Spleen (tissue), 7 donors: ENCODE data around the gene KLF8.

Experiments used
- CTCF ChIP-seq, 11 experiments: fragments of 200-600 bp in 7 of 11; fragments of 450-650 bp in 4 of 11; sonication (generic) in 4 of 11; IDR thresholded peaks in 8 of 11; conservative IDR thresholded peaks in 3 of 11; 1 replicate in 7 of 11; 2 replicates in 4 of 11; pipeline versions ENCODE4 v1.4.0 to v1.8.0; 2016 to 2021; ENCODE audit warnings: antibody characterized with exemption in 11 of 11, inconsistent platforms in 4 of 11, mild to moderate bottlenecking in 1 of 11
- POLR2A ChIP-seq, 3 donors: fragments of 450-650 bp; IDR thresholded peaks; one replicate each; pipeline ENCODE4 v1.5.1; 2017; ENCODE audit warnings: antibody characterized with exemption in 3 of 3, mild to moderate bottlenecking in 1 of 3
- POLR2AphosphoS5 ChIP-seq, 3 donors: sonication (generic); formaldehyde crosslinking; IDR thresholded peaks; one replicate each; pipeline ENCODE4 v1.5.1; 2017; ENCODE audit warnings: antibody characterized with exemption in 3 of 3
- donor health status: DM: no; HTN: no; CAD: no; lungs with moderate emphysema.
- donor health status: DM: no; HTN: no; CAD: no.
- donor health status: DM: no; HTN: no; CAD: no.

GRCh38 chrX:56310581-56310980 is 78.4 kb downstream of the KLF8 start:
- TF ChIP-seq POLR2A (IDR thresholded peaks at IDR 0.05), result no peak
- no peak for TF ChIP-seq CTCF (IDR thresholded peaks at IDR 0.05 in 8 of 11, conservative IDR thresholded peaks at IDR 0.05 in 3 of 11)
- TF ChIP-seq POLR2AphosphoS5 (IDR thresholded peaks at IDR 0.05), result no peak
